ENCODE data around the gene PYCR2.

PYCR2 gene

DNA sequence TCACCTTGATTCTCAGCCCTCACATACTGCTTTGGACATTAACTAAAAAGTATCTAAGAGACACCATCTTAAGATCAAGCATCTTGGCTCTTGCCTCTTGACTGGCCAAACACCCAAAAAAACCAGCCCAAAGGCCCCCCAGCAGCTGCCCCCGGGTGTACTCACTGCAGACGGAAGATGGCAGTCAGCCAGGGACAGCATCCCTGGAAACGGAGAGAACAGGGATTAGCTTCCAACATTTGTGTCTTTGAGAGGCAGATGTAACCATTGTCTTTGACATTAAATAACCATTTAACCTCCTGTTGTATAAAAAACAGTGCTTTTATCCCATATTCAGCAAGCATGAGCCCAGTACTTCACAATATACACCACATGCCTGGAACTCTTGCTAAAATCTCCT is 53.1 kb downstream of the PYCR2 start:
- H3K4me2 ChIP-seq (ENCODE audit: low read depth, low read length, poor library complexity, severe bottlenecking), result no peak overlapping the region
- no peaks in the 10 kb centered on the region for H3K9me2 ChIP-seq (replicated peaks; ENCODE audit: insufficient read depth, low read length)
- no peaks in the 10 kb centered on the region for H3K27me3 ChIP-seq (ENCODE audit: low read length)
- H3K9me3 ChIP-seq (ENCODE audit: insufficient read depth, low read length), result no peaks in the 10 kb centered on the region
- H3K36me3 ChIP-seq (ENCODE audit: low read length), result no peaks in the 10 kb centered on the region
- H3K9ac ChIP-seq (ENCODE audit: low read length), result no peak overlapping the region
- H4K20me1 ChIP-seq (ENCODE audit: low read depth, low read length), result no peaks in the 10 kb centered on the region
- no peak overlapping the region for H2AFZ ChIP-seq (ENCODE audit: low read depth, low read length, severe bottlenecking)
- H3K4me3 ChIP-seq (ENCODE audit: insufficient read depth, low read length, poor library complexity, severe bottlenecking), result no peak overlapping the region
- H3K79me2 ChIP-seq (ENCODE audit: insufficient read depth, low read length), result no peaks in the 10 kb centered on the region
- no peak overlapping the region for H3K27ac ChIP-seq (ENCODE audit: low read depth, low read length)
- TF ChIP-seq EZH2phosphoT487 (conservative IDR thresholded peaks at IDR 0.05; ENCODE audit: low read length), result no peak
- TF ChIP-seq, protein P1, sequence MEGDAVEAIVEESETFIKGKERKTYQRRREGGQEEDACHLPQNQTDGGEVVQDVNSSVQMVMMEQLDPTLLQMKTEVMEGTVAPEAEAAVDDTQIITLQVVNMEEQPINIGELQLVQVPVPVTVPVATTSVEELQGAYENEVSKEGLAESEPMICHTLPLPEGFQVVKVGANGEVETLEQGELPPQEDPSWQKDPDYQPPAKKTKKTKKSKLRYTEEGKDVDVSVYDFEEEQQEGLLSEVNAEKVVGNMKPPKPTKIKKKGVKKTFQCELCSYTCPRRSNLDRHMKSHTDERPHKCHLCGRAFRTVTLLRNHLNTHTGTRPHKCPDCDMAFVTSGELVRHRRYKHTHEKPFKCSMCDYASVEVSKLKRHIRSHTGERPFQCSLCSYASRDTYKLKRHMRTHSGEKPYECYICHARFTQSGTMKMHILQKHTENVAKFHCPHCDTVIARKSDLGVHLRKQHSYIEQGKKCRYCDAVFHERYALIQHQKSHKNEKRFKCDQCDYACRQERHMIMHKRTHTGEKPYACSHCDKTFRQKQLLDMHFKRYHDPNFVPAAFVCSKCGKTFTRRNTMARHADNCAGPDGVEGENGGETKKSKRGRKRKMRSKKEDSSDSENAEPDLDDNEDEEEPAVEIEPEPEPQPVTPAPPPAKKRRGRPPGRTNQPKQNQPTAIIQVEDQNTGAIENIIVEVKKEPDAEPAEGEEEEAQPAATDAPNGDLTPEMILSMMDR (IDR thresholded peaks at IDR 0.05; ENCODE audit: insufficient read depth, low read length, poor library complexity, severe bottlenecking), result no peak
- no peaks in the 10 kb centered on the region for H3F3A ChIP-seq (ENCODE audit: insufficient read depth)

Measured in SU-DHL-6 (cell line).